ENCODE measurements around the gene PACSIN3.

DNA sequence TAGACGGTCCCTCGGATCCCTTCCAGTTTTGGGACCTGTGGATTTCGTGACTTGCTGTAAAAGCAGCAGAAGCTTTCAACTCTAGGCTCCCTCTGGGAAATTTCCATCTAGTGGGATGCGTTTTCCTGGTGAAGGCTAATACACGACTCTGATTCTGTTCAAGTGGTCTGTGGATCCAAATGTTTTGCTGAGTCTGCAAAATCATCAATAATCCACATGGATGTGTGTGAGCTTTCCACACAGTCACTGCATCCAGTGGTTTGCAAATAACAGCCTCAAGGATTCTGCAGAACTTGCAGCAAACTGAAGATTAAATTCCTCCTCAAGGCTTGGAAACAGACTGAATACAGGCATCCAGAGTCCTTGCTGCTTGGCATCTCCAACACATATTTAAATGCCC, 16.3 kb upstream of the PACSIN3 start:
- TF ChIP-seq, protein P1, sequence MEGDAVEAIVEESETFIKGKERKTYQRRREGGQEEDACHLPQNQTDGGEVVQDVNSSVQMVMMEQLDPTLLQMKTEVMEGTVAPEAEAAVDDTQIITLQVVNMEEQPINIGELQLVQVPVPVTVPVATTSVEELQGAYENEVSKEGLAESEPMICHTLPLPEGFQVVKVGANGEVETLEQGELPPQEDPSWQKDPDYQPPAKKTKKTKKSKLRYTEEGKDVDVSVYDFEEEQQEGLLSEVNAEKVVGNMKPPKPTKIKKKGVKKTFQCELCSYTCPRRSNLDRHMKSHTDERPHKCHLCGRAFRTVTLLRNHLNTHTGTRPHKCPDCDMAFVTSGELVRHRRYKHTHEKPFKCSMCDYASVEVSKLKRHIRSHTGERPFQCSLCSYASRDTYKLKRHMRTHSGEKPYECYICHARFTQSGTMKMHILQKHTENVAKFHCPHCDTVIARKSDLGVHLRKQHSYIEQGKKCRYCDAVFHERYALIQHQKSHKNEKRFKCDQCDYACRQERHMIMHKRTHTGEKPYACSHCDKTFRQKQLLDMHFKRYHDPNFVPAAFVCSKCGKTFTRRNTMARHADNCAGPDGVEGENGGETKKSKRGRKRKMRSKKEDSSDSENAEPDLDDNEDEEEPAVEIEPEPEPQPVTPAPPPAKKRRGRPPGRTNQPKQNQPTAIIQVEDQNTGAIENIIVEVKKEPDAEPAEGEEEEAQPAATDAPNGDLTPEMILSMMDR (IDR thresholded peaks at IDR 0.05), result no peak
- TF ChIP-seq POLR2A (IDR thresholded peaks at IDR 0.05), result no peak

Data from right lobe of liver (tissue), 4 donors.